Activated CD4-positive, alpha-beta T cell treated with anti-CD3 and anti-CD28 coated beads for 48 hours (primary cell): ENCODE measurements around the gene UBXN1.

Experiments
- DNase-seq: peaks from one replicate; pipeline ENCODE4 v3.0.0-alpha.2; 2020

Gene UBXN1

GRCh38 chr11:62627713-62628112 lies 51.2 kb downstream of the UBXN1 start:
- DNase-seq: no peak
